GM19452 (cell line): Measurements from ENCODE around the gene CMBL.

Experiments used
- ATAC-seq: cut with Tn5 transposase; IDR thresholded peaks from one replicate; pipeline ENCODE4 v1.9.1; 2021; ENCODE audit not compliant: unreplicated experiment

CMBL gene

GRCh38 chr5:10310835-10311570 is 3.3 kb upstream of the CMBL start:
- peak; percentile 64 for ATAC-seq

- ATAC-seq: no peak
Measured at GRCh38 chr5:10310066-10310779, 2.5 kb upstream of the CMBL start.

- ATAC-seq: no peak
Measured at GRCh38 chr5:10308844-10309243, 1.1 kb upstream of the CMBL start.

- ATAC-seq: no peak
Measured at GRCh38 chr5:10306806-10307205, 896 bp downstream of the CMBL start.

- ATAC-seq: no peak
Measured at GRCh38 chr5:10306114-10306513, 1.6 kb downstream of the CMBL start.

- no peak for ATAC-seq
Measured at GRCh38 chr5:10304932-10305331, 2.8 kb downstream of the CMBL start.

- ATAC-seq: no peak
Measured at GRCh38 chr5:10303699-10304170, 4.0 kb downstream of the CMBL start.

- ATAC-seq: no peak
Measured at GRCh38 chr5:10303201-10303600, 4.5 kb downstream of the CMBL start.

- no peak for ATAC-seq
Measured at GRCh38 chr5:10301842-10302610, 5.7 kb downstream of the CMBL start.

- ATAC-seq: no peak
Measured at GRCh38 chr5:10301266-10301665, 6.4 kb downstream of the CMBL start.

- no peak for ATAC-seq
Measured at GRCh38 chr5:10300246-10300645, 7.5 kb downstream of the CMBL start.

GRCh38 chr5:10297646-10298204 is 10.0 kb downstream of the CMBL start:
- ATAC-seq: no peak

GRCh38 chr5:10295619-10296326 is 11.9 kb downstream of the CMBL start:
- ATAC-seq: no peak

GRCh38 chr5:10293907-10294662 is 13.6 kb downstream of the CMBL start:
- ATAC-seq: no peak

GRCh38 chr5:10291692-10292339 is 15.9 kb downstream of the CMBL start:
- no peak for ATAC-seq

GRCh38 chr5:10290438-10290837 is 17.3 kb downstream of the CMBL start:
- ATAC-seq: no peak

GRCh38 chr5:10289991-10290390 is 17.7 kb downstream of the CMBL start:
- ATAC-seq: no peak

GRCh38 chr5:10289353-10289752 is 18.3 kb downstream of the CMBL start:
- ATAC-seq: no peak

GRCh38 chr5:10288592-10289219 is 19.0 kb downstream of the CMBL start:
- peak; percentile 37 for ATAC-seq
